HG03064 (cell line): ENCODE measurements around the gene CAMKMT.

ENCODE experiments used
- ATAC-seq: cut with Tn5 transposase; IDR thresholded peaks from one replicate; pipeline ENCODE4 v1.9.1; 2021; ENCODE audit warnings: low read depth; ENCODE audit not compliant: unreplicated experiment

The CAMKMT gene

DNA sequence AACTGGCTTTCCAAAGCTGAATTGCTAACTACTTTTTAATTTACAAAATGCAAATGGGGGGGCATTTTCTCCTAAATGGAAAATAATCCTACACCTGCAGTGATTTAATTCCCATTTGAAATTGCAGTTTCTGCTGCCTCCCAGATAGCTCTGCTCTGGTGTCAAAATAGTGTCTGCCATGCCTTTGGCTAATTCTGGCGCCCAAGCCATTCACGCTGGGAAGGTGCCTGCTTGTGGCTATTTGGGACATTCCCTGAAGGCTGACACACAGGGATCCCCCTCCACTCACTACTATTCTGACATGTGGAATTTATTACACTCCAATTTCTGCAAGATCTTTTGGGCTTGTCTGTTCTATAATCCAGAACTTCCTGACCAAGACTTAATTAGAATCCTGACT lies 451.4 kb downstream of the CAMKMT start:
- no peak for ATAC-seq

DNA sequence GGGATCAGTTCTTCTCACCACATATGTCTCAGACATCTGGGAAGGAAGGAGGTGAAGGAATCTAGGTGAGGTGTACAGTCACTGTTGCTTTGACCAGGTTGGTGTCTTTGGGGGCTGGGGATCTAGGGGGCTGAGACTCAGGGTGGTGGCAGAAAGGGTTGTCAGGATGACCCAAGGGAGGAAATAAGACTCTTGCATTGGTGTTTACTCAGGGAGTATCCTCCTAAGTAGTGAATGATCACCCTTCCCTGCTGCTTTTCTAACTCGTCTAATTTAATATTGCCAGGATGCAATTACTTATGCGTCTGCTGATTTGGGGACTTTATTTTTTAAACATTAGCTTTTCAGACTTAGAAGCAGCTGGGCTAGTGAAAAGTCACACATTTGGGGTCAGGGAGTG lies 451.9 kb downstream of the CAMKMT start:
- ATAC-seq, result no peak

DNA sequence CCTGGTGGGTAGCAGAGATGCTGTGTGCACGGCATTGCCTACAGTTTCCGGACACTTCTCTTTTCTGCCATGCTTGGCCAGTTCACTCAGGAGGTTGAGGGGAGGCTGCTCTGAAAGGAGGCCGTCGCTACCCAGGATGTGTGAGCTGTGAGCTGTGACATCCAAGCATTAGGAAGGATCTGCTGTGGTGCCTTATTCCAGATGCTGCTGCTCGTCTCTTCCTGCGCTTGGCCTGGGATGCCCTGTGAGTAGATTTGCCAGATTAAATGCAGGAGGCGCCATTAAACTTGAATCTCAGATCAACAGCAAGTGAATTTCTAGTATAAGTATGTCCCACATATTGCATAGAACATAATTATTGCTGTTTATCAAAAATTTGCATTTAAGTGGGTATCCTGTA lies 455.5 kb downstream of the CAMKMT start:
- no peak for ATAC-seq

DNA sequence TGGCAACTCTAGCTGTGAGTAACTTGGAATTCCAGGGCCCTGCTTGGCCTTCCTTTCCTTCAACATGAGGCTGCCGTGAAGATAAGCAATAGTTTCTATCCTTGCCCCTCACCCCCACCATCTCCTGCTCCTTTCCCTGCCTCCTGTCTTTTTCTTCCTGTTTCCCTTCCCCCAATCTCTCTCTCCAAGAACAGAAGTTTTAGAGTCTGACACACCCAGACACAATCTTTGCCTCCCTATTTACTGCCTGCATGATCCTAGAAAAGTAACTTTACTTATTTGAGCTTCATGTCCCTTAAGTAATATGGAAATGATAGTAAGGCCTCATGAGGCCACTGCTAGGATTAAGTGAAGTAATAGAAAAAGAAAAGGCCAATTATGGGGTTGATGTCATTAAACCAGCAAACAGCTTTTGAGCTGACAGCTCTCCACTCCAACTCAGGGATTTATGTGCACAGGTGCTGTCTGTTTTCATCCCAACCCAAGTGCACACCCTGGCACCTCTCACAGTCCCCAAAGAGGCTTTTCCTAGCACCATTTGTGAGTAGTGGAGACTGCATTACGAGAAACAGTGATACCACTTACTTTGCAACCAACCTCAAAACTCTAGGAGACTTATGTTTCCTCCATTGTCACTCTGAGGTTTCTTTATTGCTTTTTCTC lies 456.1 kb downstream of the CAMKMT start:
- no peak for ATAC-seq

DNA sequence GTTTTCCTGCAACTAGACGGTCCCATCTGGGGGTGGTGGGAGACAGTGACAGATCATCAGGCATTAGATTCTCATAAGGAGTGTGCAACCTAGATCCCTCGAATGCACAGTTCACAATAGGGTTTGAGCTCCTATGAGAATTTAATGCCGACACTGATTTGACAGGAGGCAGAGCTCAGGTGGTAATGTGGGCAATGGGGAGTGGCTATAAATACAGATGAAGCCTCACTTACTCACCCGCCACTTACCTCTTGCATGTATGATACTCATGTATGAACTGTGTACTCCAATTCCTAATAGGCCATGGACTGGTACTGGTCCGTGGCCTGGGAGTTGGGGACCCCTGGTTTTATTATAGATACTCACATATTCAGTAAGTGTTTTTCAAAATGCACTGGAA lies 457.3 kb downstream of the CAMKMT start:
- no peak for ATAC-seq

DNA sequence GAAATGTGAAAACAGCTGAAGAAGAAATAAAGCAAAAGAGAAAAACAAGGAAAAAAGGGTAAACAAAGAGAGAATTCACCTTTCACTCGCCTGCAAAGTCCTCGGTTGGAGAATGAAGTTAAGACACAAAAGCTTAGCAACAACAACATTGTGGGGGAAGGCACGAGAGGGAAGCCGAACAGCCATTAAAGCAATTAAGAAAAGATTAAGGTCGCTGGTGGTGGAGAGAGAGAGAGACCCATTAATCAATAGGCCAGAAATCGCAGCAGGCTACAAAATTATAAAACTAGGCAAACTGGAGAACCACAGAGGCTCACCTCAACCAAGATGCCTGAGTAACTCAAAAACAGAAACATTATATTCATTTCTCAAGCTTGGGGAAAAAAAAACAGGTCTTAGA lies 459.8 kb downstream of the CAMKMT start:
- no peak for ATAC-seq

DNA sequence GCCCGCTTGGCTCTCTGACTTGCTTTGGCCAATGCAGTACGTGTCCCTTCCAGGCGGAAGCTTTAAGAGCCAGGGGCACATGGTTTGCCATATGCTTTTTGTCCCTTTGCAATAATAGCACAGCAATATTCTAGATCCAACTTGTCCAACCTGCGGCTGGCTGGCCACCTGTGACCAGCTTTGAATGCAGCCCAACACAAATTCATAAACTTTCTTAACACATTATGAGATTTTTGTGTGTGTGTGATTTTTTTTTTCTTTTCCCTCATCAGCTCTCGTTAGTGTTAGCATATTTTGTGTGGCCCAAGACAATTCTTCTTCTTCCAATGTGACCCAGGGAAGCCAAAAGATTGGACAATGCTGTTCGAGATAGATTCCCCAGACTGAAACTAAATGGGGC lies 460.4 kb downstream of the CAMKMT start:
- no peak for ATAC-seq
